GM18519 (cell line): ENCODE data around the gene DROSHA.

Source experiments
- ATAC-seq: cut with Tn5 transposase; IDR thresholded peaks from one replicate; pipeline ENCODE4 v1.9.1; 2021; ENCODE audit warnings: mild to moderate bottlenecking, moderate library complexity; ENCODE audit not compliant: unreplicated experiment, low FRiP score

DROSHA gene

DNA sequence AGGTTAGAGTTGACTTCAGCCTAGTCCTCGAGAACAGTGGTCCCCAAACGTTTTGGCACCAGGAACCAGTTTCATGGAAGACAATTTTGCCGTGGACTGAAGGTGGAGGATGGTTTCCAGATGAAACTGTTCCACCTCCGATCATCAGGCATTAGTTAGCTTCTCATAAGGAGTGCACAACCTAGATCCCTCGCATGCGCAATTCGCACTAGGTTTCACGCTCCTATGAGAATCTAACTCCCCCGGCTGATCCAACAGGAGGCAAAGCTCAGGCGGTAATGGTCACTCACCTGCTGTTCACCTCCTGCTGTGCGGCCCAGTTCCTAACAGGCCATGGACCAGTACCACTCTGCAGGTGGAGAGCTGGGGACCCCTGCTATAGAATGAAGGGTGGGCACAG lies 174.9 kb downstream of the DROSHA start:
- no peak for ATAC-seq

DNA sequence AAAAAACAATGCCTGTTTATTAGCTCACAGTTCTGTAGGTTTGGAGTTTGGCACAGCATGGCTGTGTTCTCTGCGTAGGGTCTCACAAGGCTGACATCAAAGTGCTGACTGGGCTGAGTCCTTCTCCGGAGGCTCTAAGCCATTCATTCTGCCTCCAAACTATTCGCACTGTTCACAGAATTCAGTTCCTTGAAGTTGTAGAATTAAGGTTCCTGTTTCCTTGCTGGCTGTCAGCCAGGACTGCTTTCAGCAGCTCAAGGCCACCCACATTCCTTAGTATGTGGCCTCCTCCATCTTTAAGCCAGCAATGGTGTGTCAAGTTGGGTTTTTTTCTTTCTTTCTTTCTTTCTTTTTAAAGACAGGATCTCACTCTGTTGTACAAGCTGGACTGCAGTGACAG lies 176.6 kb downstream of the DROSHA start:
- no peak for ATAC-seq
